Neural crest cell (in vitro differentiated cells): ENCODE data around the gene ACSL5. TPM values are rescaled to one million over a fixed set of nuclear protein-coding genes. Genes with fewer than 3 reads are reported as not detected.

Source experiments
- DNase-seq: peaks from one replicate; pipeline ENCODE4 v3.0.0; 2021; ENCODE audit warnings: low read depth, mixed read lengths, low spot score
- H3K27ac Mint-ChIP-seq: one replicate; pipeline ENCODE4 v1.8.0; 2021; ENCODE audit warnings: mild to moderate bottlenecking, mixed read lengths; ENCODE audit not compliant: unreplicated experiment
- H3K27me3 Mint-ChIP-seq: 2 replicates; pipeline ENCODE4 v1.8.0; 2021; ENCODE audit warnings: low read depth, mild to moderate bottlenecking, mixed read lengths
- H3K36me3 Mint-ChIP-seq: 2 replicates; pipeline ENCODE4 v1.8.0; 2021; ENCODE audit warnings: low read depth, mild to moderate bottlenecking, mixed read lengths
- H3K4me1 Mint-ChIP-seq: 2 replicates; pipeline ENCODE4 v1.8.0; 2021; ENCODE audit warnings: mixed read lengths
- H3K4me3 Mint-ChIP-seq: one replicate; pipeline ENCODE4 v1.8.0; 2021; ENCODE audit warnings: mild to moderate bottlenecking, mixed read lengths
- H3K9me3 Mint-ChIP-seq: 2 replicates; pipeline ENCODE4 v1.8.0; 2021; ENCODE audit warnings: mixed read lengths
- total RNA-seq: library from RNA; stranded (reverse); gene quantifications from 2 replicates; pipeline ENCODE4 v1.2.1, GENCODE V29; 2021
- TF ChIP-seq, protein P1 (sequence below): fragments of 200-600 bp; sonication (generic); conservative IDR thresholded peaks from 2 replicates; pipeline ENCODE4 v1.5.0; 2021; ENCODE audit warnings: antibody characterized with exemption, mild to moderate bottlenecking

The ACSL5 gene
- total RNA-seq, 1 donor from 2014 or later: not detected

DNA sequence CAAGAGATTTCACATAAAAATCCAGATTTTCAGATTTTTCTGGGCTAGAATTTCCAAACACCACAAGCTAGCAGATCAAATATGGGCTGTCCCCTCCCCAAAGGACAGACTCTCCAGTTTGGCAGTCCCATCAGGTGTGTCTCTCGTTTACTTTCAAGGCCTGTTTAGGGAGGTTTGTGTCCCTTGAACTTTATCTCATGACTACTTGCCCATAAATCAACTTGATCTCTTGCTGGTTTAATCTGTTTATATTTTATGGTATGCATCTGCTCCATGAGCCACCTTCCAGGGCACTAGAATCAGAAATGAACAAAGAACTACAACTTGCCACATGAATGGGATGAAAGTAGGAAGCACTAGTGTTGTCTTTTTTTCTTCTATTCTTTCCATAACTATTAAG is 67.6 kb downstream of the ACSL5 start:
- DNase-seq: no peak
- H3K27ac Mint-ChIP-seq: no peak overlapping the region
- H3K4me3 Mint-ChIP-seq: peak overlapping the region; percentile 14
- TF ChIP-seq, protein P1, sequence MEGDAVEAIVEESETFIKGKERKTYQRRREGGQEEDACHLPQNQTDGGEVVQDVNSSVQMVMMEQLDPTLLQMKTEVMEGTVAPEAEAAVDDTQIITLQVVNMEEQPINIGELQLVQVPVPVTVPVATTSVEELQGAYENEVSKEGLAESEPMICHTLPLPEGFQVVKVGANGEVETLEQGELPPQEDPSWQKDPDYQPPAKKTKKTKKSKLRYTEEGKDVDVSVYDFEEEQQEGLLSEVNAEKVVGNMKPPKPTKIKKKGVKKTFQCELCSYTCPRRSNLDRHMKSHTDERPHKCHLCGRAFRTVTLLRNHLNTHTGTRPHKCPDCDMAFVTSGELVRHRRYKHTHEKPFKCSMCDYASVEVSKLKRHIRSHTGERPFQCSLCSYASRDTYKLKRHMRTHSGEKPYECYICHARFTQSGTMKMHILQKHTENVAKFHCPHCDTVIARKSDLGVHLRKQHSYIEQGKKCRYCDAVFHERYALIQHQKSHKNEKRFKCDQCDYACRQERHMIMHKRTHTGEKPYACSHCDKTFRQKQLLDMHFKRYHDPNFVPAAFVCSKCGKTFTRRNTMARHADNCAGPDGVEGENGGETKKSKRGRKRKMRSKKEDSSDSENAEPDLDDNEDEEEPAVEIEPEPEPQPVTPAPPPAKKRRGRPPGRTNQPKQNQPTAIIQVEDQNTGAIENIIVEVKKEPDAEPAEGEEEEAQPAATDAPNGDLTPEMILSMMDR: no peak
- H3K9me3 Mint-ChIP-seq: no peaks in the 10 kb centered on the region
- H3K36me3 Mint-ChIP-seq: peaks cover 8% of the 10 kb centered on the region
- H3K27me3 Mint-ChIP-seq: no peaks in the 10 kb centered on the region
- peaks cover 21% of the 10 kb centered on the region for H3K4me1 Mint-ChIP-seq

DNA sequence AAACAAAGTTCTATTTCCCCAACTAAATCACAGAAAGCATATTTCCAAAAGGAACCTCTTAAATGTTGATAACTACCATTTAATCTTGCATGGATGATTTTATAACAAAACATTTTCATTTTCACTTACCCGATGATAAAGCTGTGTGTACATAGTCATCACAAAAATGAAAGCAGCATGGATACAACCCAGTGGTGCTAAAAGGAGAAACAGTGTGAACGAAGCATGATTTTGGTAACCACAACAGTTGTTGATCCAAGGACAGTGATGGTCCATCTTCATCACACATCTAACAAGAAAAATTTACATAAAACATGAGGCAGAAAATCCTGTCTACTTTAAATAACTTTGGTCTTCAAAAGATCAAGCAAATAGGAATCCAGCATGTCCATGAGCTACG is 68.1 kb downstream of the ACSL5 start:
- H3K27me3 Mint-ChIP-seq: no peaks in the 10 kb centered on the region
- no peak for DNase-seq
- H3K4me3 Mint-ChIP-seq: no peak overlapping the region
- TF ChIP-seq, protein P1: no peak
- H3K27ac Mint-ChIP-seq: no peak overlapping the region
- no peaks in the 10 kb centered on the region for H3K9me3 Mint-ChIP-seq
- H3K4me1 Mint-ChIP-seq: peaks cover 24% of the 10 kb centered on the region
- peaks cover 8% of the 10 kb centered on the region for H3K36me3 Mint-ChIP-seq

DNA sequence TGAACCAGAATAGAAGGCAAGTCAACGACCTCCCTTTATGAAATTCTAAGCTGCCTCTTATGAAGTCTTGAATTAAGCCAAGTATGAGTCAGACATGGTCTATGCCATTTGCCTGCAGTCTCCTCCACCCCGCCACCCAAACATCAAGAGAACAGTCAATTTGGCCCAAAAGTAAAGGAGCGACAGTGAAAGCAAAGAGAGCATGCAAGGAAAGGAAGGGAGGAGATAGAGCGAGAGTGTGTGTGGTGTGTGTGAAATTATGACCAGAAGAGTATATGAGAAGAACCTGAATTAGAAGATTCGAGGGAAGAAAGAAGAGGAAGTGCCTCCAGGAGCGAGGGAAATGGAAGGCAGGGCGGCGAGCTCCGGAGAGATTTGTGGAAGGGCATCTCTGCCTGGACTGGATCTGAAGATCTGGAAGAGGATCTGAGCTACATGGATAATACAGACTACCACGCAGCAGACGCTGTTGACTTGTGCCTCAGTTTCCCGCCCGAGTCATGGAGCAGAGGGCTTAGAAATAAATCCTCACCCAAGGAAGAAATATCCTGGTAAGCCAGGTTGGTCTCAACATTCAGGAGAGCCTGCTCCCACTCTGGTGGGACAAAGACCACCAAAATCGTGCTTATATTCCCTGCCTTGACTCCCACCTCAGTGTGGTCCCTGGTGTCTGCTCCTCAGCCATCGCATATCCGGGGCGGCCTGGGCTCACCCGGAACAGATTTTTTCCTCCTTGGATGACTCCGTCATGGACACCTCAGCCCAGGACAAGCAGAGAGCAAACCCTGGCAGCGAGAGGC is 72.3 kb downstream of the ACSL5 start:
- Mint-ChIP-seq H3K27me3 (no peaks in the 10 kb centered on the region), H3K4me1 (peaks cover 42% of the 10 kb centered on the region), H3K36me3 (peaks cover 4% of the 10 kb centered on the region), H3K27ac (peak overlapping the region; percentile 100), H3K9me3 (no peaks in the 10 kb centered on the region), H3K4me3 (peak overlapping the region; percentile 88)
- DNase-seq: no peak
- TF ChIP-seq, protein P1: no peak

DNA sequence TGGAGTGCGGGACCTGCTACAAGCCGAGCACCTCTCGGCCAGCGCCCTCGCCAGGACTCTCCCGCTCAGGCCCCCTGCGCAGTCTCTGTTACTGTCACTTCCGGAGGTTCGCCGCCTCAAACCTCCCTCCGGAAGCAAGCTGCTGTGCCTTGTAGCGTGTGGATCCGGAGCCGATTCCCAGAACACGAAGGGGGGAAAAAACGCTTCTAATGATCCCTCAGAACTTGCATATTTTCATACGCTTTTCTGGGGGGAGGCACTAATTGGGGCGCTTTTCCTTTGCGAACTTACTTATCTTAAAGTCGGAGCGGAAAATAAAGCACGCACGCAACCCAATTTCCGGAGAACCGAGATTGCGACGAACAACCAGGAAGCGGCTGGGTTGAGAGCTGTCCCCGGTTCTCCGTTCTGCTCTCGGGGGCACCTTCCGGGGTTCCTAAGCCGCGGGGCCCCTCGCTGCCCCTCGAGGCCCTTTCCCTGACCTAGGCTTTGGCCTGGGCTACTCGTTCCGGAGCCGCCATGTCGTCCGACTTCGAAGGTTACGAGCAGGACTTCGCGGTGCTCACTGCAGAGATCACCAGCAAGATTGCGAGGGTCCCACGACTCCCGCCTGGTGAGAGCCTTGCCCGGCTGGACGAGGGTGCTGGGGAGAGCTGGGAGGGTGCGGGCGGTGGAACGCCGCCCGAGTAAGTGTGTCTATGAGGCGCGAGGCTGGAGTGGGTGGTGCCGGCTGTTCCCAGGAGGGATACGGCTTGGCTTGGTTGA is 73.1 kb downstream of the ACSL5 start, which contains the start of the genes VTI1A and ZDHHC6:
Gene VTI1A (plus strand): TSS at position 361 of the 765 bp plus-strand sequence. CDS start 159 bp downstream, at position 520.
Gene ZDHHC6 (minus strand): TSS at position 60 of the 765 bp plus-strand sequence. CDS start 1,478 bp downstream, outside the sequence.
- Mint-ChIP-seq H3K27me3 (no peaks in the 10 kb centered on the region), H3K4me3 (peak within 1 kb of the TSS; percentile 88), H3K27ac (peak within 1 kb of the TSS; percentile 100), H3K4me1 (peaks cover 42% of the 10 kb centered on the region), H3K9me3 (no peaks in the 10 kb centered on the region), H3K36me3 (peaks cover 2% of the 10 kb centered on the region)
- TF ChIP-seq, protein P1: no peak
- peak; percentile 77 for DNase-seq

DNA sequence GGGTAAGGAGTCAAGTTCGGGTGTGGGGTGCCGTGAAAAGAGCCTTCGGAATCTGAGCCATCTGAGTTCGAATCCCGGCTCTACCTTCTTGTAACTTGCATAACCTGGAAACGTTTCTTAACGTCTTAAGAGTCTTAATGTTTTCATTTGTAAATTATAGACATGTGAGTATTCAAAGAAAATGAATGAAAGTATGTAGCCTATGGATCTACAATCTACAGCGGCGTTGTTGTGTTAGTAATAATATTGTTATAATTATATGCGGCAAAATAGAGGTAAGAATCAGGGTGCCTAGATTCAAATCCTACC is 73.7 kb downstream of the ACSL5 start:
- Mint-ChIP-seq H3K27ac (peak overlapping the region; percentile 100), H3K9me3 (no peaks in the 10 kb centered on the region), H3K27me3 (no peaks in the 10 kb centered on the region), H3K4me1 (peaks cover 42% of the 10 kb centered on the region), H3K36me3 (no peaks in the 10 kb centered on the region), H3K4me3 (peak overlapping the region; percentile 88)
- TF ChIP-seq, protein P1: no peak
- DNase-seq: no peak
